Raji (cell line): ENCODE measurements around the gene LRRC10B.

Experiments
- POLR2A ChIP-seq: IDR thresholded peaks from 2 replicates; pipeline ENCODE4 v1.6.1; 2011; ENCODE audit warnings: low read depth, low read length, control low read depth; ENCODE audit not compliant: insufficient read depth

The LRRC10B gene

GRCh38 chr11:61497876-61498275, 10.7 kb upstream of the LRRC10B start:
- TF ChIP-seq POLR2A = no peak

- TF ChIP-seq POLR2A = no peak
Measured at GRCh38 chr11:61498767-61499341, 9.7 kb upstream of the LRRC10B start.

- TF ChIP-seq POLR2A = no peak
Measured at GRCh38 chr11:61499816-61500491, 8.6 kb upstream of the LRRC10B start.

- TF ChIP-seq POLR2A = no peak
Measured at GRCh38 chr11:61502522-61502921, 6.0 kb upstream of the LRRC10B start.

GRCh38 chr11:61503135-61503770, 5.3 kb upstream of the LRRC10B start:
- TF ChIP-seq POLR2A = no peak

- no peak for TF ChIP-seq POLR2A
Measured at GRCh38 chr11:61505106-61505505, 3.4 kb upstream of the LRRC10B start.

- TF ChIP-seq POLR2A = no peak
Measured at GRCh38 chr11:61505640-61506155, 2.9 kb upstream of the LRRC10B start.

GRCh38 chr11:61507012-61507768, 1.4 kb upstream of the LRRC10B start:
- no peak for TF ChIP-seq POLR2A

GRCh38 chr11:61509043-61510029, 787 bp downstream of the LRRC10B start:
- no peak for TF ChIP-seq POLR2A

- no peak for TF ChIP-seq POLR2A
Measured at GRCh38 chr11:61510166-61510919, 1.8 kb downstream of the LRRC10B start.

- TF ChIP-seq POLR2A = no peak
Measured at GRCh38 chr11:61510974-61511373, 2.4 kb downstream of the LRRC10B start.

- TF ChIP-seq POLR2A = no peak
Measured at GRCh38 chr11:61511383-61511782, 2.8 kb downstream of the LRRC10B start.

GRCh38 chr11:61512435-61512834, 3.9 kb downstream of the LRRC10B start:
- TF ChIP-seq POLR2A = no peak

GRCh38 chr11:61513143-61513765, 4.7 kb downstream of the LRRC10B start:
- TF ChIP-seq POLR2A = no peak
